Astrocyte of the spinal cord (primary cell): ENCODE results near the gene PET100.
"Not testable (repeated sequence)": the region's sequence is repeated elsewhere in the genome, so short reads cannot be mapped to it uniquely, and the experiment has no call there.

ENCODE experiments used
- DNase-seq: peaks from one replicate; pipeline ENCODE4 v3.0.0; 2011; ENCODE audit warnings: low read depth, low spot score
- H3K4me3 ChIP-seq: 2 replicates; pipeline ENCODE4 v1.5.1; 2011; ENCODE audit warnings: low read depth, mild to moderate bottlenecking, low read length, moderate library complexity
- in situ Hi-C: cut with HindIII; loops from 2 replicates; pipeline ENCODE4 v1.10.0; 2017; ENCODE audit warnings: low sequenced_read_pairs
- TF ChIP-seq, protein P1 (sequence below): IDR thresholded peaks from 2 replicates; pipeline ENCODE4 v1.5.1; 2012; ENCODE audit warnings: low read depth, mild to moderate bottlenecking, low read length, inconsistent platforms

PET100 gene

DNA sequence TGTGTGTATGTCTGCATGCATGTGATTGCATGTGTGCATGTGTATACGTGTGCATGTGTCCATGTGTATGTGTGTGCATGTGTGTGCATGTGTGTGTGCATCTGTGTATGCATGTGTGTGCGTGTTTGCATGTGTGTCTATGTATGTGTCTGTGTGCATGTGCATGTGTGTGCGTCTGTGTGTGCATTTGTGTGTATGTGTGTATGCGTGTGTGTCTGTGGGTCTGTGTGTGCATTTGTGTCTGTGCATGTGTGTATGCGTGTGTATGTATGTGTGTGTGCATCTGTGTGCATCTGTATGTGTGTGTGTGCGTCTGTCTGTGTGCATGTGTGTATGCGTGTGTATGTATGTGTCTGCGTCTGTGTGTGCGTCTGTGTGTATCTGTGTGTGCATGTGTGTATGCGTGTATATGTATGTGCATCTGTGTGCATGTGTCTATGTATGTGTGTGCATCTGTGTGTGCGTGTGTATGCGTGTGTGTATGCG is 10.3 kb downstream of the PET100 start:
- no peak overlapping the region for H3K4me3 ChIP-seq
- in situ Hi-C loops = no loop called here
- DNase-seq = no peak
- TF ChIP-seq, protein P1, sequence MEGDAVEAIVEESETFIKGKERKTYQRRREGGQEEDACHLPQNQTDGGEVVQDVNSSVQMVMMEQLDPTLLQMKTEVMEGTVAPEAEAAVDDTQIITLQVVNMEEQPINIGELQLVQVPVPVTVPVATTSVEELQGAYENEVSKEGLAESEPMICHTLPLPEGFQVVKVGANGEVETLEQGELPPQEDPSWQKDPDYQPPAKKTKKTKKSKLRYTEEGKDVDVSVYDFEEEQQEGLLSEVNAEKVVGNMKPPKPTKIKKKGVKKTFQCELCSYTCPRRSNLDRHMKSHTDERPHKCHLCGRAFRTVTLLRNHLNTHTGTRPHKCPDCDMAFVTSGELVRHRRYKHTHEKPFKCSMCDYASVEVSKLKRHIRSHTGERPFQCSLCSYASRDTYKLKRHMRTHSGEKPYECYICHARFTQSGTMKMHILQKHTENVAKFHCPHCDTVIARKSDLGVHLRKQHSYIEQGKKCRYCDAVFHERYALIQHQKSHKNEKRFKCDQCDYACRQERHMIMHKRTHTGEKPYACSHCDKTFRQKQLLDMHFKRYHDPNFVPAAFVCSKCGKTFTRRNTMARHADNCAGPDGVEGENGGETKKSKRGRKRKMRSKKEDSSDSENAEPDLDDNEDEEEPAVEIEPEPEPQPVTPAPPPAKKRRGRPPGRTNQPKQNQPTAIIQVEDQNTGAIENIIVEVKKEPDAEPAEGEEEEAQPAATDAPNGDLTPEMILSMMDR = no peak

DNA sequence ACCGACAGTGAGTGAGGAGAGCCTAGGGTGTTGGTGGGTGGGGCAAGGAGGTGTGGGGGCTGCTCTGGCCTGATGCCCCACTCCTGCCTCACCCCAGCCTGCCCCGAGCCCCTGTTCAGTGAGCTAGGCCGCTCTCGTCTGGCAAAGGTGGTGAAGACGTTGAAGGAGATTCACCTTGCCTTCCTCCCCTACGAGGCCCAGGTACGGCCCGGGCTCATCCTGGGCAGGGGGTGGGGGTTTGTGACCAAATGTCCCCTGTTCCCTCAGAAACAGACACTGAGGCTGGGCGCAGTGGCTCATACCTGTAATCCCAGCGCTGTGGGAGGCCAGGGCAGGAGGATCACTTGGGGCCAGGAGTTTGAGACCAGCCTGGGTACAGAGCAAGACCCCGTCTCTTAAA is 11.2 kb downstream of the PET100 start:
- no peak overlapping the region for H3K4me3 ChIP-seq
- DNase-seq = no peak
- TF ChIP-seq, protein P1 = no peak
- in situ Hi-C loops = no loop called here

DNA sequence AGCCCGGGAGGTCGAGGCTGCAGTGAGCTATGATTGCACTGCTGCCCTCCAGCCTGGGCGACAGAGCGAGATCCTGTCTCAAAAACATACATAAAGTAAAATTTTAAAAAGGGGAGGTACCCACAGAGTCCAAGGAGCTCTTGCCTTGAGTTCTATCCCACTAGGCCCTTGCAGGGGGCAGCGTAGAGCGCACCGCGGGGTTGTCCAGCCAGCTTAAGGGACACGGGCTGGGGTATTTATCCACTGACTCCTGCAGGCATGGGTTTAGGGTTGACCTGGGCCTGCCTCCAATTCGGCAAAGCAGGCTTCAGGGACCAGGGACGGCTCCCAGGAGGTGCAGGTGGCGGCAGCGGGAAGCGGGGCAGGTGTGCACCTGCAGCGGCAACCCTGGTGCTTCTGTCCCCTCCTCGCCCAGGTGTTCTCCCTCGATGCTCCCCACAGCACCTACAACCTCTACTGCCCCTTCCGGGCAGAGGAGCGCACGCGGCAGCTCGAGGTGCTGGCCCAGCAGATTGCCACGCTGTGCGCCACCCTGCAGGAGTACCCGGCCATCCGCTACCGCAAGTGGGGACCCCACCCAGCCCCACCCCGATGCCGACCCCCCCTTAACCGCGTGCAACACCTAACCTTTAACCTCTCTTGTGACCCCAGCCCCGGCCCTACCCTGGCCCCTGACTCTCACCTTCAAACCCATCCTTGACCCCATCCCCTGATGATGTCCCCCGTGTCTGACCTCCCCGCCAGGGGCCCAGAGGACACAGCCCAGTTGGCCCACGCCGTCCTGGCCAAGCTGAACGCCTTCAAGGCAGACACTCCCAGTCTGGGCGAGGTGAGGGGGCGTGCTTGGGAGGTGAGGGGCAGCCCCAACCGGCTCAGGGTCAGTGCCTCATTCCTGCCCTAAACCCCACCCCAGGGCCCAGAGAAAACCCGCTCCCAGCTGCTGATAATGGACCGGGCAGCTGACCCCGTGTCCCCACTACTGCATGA is 12.0 kb downstream of the PET100 start:
- no peak for DNase-seq
- TF ChIP-seq, protein P1 = no peak
- H3K4me3 ChIP-seq = no peak overlapping the region
- in situ Hi-C loops = no loop called here

DNA sequence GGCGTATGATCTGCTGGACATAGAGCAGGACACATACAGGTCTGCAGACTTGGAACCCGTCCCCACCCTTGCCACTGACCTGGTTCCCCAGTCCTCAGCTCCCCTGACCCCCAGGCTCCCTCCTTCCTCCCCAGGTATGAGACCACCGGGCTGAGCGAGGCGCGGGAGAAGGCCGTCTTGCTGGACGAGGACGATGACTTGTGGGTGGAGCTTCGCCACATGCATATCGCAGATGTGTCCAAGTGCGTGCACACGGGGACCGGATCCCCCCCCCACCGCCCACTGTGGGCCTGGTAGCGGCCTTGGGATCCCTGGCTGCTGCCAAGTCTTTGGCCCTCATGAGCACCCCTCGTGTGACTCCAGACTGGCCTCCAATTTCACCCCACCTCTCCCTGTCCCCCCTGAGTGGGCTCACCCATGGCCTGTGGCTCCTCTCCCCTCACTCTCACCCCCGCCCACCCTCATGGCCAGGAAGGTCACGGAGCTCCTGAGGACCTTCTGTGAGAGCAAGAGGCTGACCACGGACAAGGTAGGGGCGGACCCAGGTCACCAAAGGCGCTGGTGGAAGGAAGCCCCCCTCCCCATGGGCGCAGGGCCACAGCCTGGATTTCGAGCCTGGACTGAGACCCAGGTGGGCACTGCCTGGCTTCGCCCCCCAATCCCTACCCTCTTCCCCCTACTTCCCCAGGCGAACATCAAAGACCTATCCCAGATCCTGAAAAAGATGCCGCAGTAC is 12.9 kb downstream of the PET100 start:
- in situ Hi-C loops = no loop called here
- TF ChIP-seq, protein P1 = no peak
- H3K4me3 ChIP-seq = no peak overlapping the region
- DNase-seq = no peak

DNA sequence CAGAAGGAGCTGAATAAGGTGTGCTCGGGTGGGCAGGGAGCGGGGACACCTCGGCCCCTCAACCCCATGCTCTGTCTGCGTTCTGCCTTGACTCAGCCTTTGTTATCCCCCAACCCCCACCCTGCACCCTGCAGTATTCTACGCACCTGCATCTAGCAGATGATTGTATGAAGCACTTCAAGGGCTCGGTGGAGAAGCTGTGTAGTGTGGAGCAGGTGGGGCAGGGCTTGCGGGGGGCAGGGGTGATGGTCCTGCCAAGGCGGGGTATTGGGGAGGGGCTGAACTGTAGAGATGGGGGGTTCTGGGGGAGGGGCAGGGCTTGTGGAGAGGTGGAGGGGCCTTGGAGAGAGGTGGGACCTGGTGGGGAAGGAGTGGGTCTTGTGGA is 13.4 kb downstream of the PET100 start:
- TF ChIP-seq, protein P1 = no peak
- in situ Hi-C loops = no loop called here
- no peak for DNase-seq

DNA sequence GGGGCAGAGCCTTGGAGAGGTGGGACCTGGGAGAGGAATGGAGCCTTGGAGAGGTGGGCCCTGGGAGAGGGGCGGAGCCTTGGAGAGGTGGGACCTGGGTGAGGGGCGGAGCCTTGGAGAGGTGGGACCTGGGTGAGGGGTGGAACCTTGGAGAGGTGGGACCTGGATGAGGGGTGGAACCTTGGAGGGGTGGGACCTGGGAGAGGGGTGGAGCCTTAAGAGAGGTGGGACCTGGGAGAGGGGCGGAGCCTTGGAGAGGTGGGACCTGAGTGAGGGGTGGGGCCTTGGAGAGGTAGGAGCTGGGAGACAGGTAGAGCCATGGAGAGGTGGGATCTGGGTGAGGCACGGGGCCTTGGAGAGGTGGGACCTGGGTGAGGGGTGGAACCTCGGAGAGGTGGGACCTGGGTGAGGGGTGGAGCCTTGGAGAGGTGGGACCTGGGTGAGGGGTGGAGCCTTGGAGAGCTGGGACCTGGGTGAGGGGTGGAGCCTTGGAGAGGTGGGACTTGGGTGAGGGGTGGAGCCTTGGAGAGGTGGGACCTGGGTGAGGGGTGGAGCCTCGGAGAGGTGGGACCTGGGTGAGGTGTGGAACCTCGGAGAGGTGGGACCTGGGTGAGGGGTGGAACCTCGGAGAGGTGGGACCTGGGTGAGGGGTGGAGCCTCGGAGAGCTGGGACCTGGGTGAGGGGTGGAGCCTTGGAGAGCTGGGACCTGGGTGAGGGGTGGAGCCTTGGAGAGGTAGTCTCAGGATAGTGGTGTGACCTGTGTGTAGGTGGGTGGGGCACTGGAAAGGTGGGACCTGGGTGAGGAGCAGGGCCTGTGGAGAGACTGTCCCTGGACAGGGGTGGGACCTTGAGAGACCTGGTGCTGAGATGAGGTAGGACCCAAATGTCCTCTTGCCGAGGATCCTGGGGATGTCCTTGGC is 14.3 kb downstream of the PET100 start:
- DNase-seq, in situ Hi-C loops, H3K4me3 ChIP-seq: not testable (repeated sequence)

More for the DNA sequence above, 13.4 kb downstream of the PET100 start:
- H3K4me3 ChIP-seq = no peak overlapping the region
